ENCODE results near the gene PPP6R3. TPM values are rescaled to one million over a fixed set of nuclear protein-coding genes. Genes with fewer than 3 reads are reported as not detected.

The PPP6R3 gene
- total and polyA plus RNA-seq, 2 experiments from 2014 or later, result 31.5 to 108 TPM

GRCh38 chr11:68569357-68569756 is 108.8 kb downstream of the PPP6R3 start:
- Histone ChIP-seq H3K9me2 (replicated peaks; ENCODE audit: insufficient read depth) (no peaks in the 10 kb centered on the region), H3K79me2 (peaks cover 44% of the 10 kb centered on the region), H3K27ac (no peak overlapping the region), H3K36me3 (replicated peaks; ENCODE audit: insufficient read depth, low read depth) (no peaks in the 10 kb centered on the region), H3K4me3 (no peak overlapping the region), H3K4me1 (ENCODE audit: insufficient read depth) (no peaks in the 10 kb centered on the region), H2AFZ (no peak overlapping the region), H3K9me3 (ENCODE audit: low read depth) (no peaks in the 10 kb centered on the region), H3K27me3 (no peaks in the 10 kb centered on the region), H4K20me1 (ENCODE audit: insufficient read depth, poor library complexity, severe bottlenecking) (peaks cover 6% of the 10 kb centered on the region), H3K4me2 (no peak overlapping the region)
- WGBS (ENCODE audit: low lambda C conversion rate, missing lambda C conversion rate), result 95% methylated on average over 1 of the region's 1 CpG
- DNase-seq (ENCODE audit: low spot score), result no peak
- TF ChIP-seq EZH2phosphoT487 (IDR thresholded peaks at IDR 0.05; ENCODE audit: low read depth, severe bottlenecking, unreplicated experiment), result no peak
- no peak for TF ChIP-seq EZH2 (IDR thresholded peaks at IDR 0.05; ENCODE audit: borderline replicate concordance)
- TF ChIP-seq, protein P1, sequence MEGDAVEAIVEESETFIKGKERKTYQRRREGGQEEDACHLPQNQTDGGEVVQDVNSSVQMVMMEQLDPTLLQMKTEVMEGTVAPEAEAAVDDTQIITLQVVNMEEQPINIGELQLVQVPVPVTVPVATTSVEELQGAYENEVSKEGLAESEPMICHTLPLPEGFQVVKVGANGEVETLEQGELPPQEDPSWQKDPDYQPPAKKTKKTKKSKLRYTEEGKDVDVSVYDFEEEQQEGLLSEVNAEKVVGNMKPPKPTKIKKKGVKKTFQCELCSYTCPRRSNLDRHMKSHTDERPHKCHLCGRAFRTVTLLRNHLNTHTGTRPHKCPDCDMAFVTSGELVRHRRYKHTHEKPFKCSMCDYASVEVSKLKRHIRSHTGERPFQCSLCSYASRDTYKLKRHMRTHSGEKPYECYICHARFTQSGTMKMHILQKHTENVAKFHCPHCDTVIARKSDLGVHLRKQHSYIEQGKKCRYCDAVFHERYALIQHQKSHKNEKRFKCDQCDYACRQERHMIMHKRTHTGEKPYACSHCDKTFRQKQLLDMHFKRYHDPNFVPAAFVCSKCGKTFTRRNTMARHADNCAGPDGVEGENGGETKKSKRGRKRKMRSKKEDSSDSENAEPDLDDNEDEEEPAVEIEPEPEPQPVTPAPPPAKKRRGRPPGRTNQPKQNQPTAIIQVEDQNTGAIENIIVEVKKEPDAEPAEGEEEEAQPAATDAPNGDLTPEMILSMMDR (IDR thresholded peaks at IDR 0.05; ENCODE audit: poor library complexity), result no peak

- no peaks in the 10 kb centered on the region for H3K27me3 ChIP-seq
- H3K4me1 ChIP-seq (ENCODE audit: insufficient read depth), result no peaks in the 10 kb centered on the region
- no peak overlapping the region for H3K4me2 ChIP-seq
- no peaks in the 10 kb centered on the region for H3K9me3 ChIP-seq (ENCODE audit: low read depth)
- DNase-seq (ENCODE audit: low spot score), result no peak
- no peaks in the 10 kb centered on the region for H3K36me3 ChIP-seq (replicated peaks; ENCODE audit: insufficient read depth, low read depth)
- H3K4me3 ChIP-seq, result no peak overlapping the region
- WGBS (ENCODE audit: low lambda C conversion rate, missing lambda C conversion rate), result 94% methylated on average over 1 of the region's 1 CpG
- H3K27ac ChIP-seq, result no peak overlapping the region
- no peak overlapping the region for H2AFZ ChIP-seq
- H4K20me1 ChIP-seq (ENCODE audit: insufficient read depth, poor library complexity, severe bottlenecking), result peaks cover 6% of the 10 kb centered on the region
- TF ChIP-seq EZH2phosphoT487 (IDR thresholded peaks at IDR 0.05; ENCODE audit: low read depth, severe bottlenecking, unreplicated experiment), result no peak
- TF ChIP-seq, protein P1 (IDR thresholded peaks at IDR 0.05; ENCODE audit: poor library complexity), result no peak
- TF ChIP-seq EZH2 (IDR thresholded peaks at IDR 0.05; ENCODE audit: borderline replicate concordance), result no peak
- H3K9me2 ChIP-seq (replicated peaks; ENCODE audit: insufficient read depth), result no peaks in the 10 kb centered on the region
- H3K79me2 ChIP-seq, result peaks cover 46% of the 10 kb centered on the region
Observed at GRCh38 chr11:68570691-68571090, 110.1 kb downstream of the PPP6R3 start.

DNA sequence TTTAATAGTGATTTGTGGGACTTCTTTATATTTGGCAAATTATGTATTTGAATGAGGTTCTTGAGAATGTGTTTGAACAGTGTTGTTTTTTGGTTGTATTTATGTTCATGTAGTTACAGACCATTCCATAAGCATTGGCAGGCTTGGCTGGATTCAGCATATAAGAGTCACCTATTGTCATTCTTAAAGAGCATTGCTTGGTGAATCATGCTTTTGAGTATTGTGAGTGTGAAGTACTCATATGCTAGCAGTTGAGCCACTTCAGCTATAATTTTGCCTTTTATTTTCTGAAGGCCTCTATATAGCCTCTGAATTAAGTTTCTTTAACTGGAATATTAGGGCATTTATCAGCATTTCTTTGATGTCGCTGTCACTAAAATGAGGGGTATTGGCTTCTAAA is 113.8 kb downstream of the PPP6R3 start:
- Histone ChIP-seq H2AFZ (no peak overlapping the region), H3K79me2 (peaks cover 57% of the 10 kb centered on the region), H3K9me3 (ENCODE audit: low read depth) (no peaks in the 10 kb centered on the region), H3K9me2 (replicated peaks; ENCODE audit: insufficient read depth) (no peaks in the 10 kb centered on the region), H3K27ac (no peak overlapping the region), H3K27me3 (no peaks in the 10 kb centered on the region), H3K4me2 (no peak overlapping the region), H3K4me3 (no peak overlapping the region), H3K4me1 (ENCODE audit: insufficient read depth) (no peaks in the 10 kb centered on the region), H4K20me1 (ENCODE audit: insufficient read depth, poor library complexity, severe bottlenecking) (peaks cover 6% of the 10 kb centered on the region), H3K36me3 (replicated peaks; ENCODE audit: insufficient read depth, low read depth) (no peaks in the 10 kb centered on the region)
- WGBS (ENCODE audit: low lambda C conversion rate, missing lambda C conversion rate), result 94% methylated on average over 1 of the region's 1 CpG
- no peak for DNase-seq (ENCODE audit: low spot score)
- no peak for TF ChIP-seq EZH2phosphoT487 (IDR thresholded peaks at IDR 0.05; ENCODE audit: low read depth, severe bottlenecking, unreplicated experiment)
- no peak for TF ChIP-seq EZH2 (IDR thresholded peaks at IDR 0.05; ENCODE audit: borderline replicate concordance)
- TF ChIP-seq, protein P1 (IDR thresholded peaks at IDR 0.05; ENCODE audit: poor library complexity), result no peak
